RPMI7951 (cell line): ENCODE measurements around the gene GM2A. TPM values are rescaled to one million over a fixed set of nuclear protein-coding genes. Genes with fewer than 3 reads are reported as not detected.
"Not testable (repeated sequence)": the region's sequence is repeated elsewhere in the genome, so short reads cannot be mapped to it uniquely, and the experiment has no call there.

ENCODE experiments used
- DNase-seq: peaks from one replicate; pipeline ENCODE4 v3.0.0-alpha.2; 2012; ENCODE audit warnings: low read depth
- total RNA-seq: library from RNA; depleted of rRNA; stranded (reverse); fragments of >200 nt; shearing (Covaris generic); gene quantifications from 2 replicates; pipeline ENCODE4 v1.2.3, GENCODE V29; 2014

GM2A gene
- total RNA-seq, 1 experiment from 2014 or later, result 13.3 TPM

DNA sequence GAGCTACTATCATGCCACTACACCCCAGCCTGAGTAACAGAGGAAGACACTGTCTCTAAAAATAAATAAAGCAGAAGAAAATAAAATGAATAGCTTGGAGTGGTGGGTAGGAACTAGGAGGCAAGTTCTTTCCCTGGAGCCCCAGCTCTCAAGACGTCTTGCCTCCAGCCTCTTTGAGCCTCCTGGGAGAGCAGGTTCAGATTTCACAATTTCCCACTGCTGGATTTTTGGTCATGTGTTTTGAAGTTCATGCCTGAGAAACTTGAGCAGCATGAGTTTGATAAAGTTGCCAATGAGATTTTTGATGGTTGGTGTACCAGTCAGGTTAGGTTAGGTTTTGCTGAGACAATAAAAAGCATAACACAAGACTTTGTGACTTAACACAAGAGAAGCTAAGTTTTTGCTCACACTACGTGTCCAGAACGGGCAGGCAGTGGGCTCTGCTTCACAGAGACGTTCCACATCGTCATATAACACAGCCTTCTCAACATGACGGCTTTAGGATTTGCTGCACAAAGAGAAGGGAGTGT lies 25.0 kb upstream of the GM2A start:
- no peak for DNase-seq

DNA sequence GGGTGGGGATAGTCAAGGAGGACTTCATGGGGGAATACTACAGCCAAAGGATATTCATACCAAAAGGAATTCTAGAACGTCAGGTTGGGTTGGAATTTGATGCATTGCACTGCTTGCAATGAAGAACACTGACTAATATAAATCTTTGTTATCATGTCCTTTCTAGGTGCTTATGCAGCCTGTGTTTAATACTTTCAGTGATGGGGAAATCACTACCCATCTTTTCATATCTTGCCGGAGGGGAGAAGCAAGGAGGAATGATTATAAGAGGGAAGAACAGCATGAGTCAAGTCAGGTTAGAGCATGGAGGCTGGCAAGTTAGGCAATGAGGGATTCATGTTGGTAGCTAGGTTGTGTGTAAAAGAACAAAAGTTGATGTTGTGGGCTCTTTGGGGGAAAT lies 24.0 kb upstream of the GM2A start:
- DNase-seq, result no peak

DNA sequence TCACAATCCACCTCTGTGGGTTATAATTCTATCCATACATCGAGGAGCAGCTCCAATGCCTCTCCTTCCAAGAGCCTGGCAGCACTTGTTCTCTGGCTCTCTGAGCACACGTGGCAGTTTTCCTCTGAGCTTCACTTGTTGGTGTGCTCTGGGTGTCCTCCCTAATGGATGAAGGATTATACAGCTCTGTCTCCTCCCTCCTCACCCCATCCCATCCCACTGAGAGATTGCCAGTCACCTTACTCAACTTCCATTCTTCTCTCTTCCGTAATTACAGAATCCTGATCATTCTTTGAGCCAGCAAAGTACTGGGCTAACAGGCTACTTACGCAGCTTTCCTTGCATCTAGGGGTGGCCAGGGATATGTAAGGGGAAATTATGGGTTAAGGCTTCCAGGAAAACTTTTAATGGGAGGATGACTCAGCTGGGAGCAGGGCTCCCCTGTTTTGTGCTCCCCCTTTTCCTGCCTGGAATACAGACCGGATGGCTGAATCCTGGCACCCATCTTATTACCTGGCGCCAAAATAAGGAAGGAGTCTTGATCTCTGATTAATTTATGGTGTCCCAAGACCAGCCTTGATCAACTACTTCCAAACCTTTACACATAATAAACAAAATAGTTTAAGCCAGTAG lies 22.8 kb upstream of the GM2A start:
- no peak for DNase-seq

- no peak for DNase-seq
These were observed 21.6 kb upstream of the GM2A start for GRCh38 chr5:151231359-151231758.

DNA sequence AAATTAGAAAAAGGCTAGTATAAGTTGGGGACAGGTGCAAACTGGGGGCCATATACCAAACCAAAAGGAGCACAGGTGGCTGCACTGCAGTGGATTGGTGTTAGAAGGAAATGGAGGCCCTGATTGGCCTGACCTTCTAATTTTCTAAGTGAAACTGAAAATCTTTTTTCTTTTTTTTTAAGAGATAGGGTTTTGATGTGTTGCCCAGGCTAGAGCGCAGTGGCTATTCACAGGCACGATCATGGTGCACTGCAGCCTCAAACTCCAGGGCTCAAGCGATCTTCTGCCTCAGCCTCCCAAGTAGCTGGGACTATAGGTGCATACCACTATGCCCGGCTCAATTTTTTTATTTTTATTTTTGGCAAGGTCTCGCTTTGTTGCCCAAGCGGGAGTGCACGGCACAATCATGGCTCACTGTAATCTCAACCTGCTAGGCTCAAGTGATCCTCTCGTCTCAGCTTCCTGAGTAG lies 19.3 kb upstream of the GM2A start:
- DNase-seq, result no peak

GRCh38 chr5:151234476-151235238 lies 18.3 kb upstream of the GM2A start:
- peak; percentile 76 for DNase-seq

- DNase-seq, result not testable (repeated sequence)
These were observed 17.8 kb upstream of the GM2A start for GRCh38 chr5:151235239-151235571.

DNA sequence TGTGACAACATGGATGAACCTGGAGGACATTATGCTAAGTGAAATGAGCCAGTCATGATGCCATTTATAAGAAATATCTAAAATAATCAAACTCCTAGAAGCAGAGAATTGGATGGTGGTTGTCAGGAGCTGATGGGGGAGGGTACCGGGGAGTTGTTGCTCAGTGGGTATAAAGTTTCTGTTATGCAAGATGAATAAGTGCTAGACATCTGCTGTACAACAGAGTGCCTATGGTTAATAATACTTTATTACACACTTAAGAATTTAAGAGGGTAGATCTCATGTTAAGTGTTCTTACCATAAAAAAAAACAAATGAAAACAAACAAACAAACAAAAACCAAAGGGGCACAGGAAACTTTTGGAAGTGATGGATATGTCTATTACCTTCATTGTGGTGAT lies 16.1 kb upstream of the GM2A start:
- DNase-seq, result no peak

DNA sequence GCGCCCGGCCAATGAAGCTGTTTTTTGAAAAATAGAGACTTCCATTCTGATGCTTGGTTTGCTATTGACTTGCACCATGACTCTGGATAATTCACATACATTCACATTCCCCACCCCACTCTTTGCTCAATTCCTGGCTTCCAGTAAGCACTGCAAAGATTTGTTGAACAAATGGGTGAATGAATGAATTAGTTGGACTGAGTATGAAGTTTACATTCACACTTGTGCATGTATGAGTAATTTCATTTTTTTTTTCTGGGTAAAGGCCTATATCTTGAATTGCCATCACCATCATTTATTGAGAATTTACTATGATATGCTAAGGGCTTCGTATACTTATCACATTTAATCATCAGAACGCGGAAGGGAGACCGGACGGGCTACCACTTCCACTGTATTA lies 15.3 kb upstream of the GM2A start:
- DNase-seq, result no peak

- no peak for DNase-seq
These were observed 14.7 kb upstream of the GM2A start for GRCh38 chr5:151238303-151238741.

- peak; percentile 58 for DNase-seq
These were observed 13.6 kb upstream of the GM2A start for GRCh38 chr5:151239237-151239861.

- DNase-seq, result not testable (repeated sequence)
These were observed 12.6 kb upstream of the GM2A start for GRCh38 chr5:151240268-151240835.

- no peak for DNase-seq
These were observed 11.9 kb upstream of the GM2A start for GRCh38 chr5:151240924-151241635.

DNA sequence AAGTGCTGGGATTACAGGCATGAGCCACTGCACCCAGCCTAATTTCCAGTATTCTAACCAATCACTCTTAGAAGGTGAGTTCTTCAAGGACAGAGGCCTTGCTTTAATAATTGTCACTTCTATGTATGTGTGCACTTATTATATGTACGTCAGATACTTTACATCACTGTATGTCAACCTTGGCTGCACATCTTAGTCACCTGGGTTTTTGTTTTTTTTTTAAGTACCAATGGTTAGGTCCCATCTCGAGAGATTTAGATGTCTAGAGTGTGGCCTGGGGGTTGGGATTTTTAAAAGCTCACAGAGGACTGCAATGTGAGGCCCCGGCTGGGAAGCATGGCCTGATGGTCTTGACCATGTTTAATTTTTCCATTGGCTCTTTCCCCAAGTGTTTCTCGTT lies 9.9 kb upstream of the GM2A start:
- no peak for DNase-seq

DNA sequence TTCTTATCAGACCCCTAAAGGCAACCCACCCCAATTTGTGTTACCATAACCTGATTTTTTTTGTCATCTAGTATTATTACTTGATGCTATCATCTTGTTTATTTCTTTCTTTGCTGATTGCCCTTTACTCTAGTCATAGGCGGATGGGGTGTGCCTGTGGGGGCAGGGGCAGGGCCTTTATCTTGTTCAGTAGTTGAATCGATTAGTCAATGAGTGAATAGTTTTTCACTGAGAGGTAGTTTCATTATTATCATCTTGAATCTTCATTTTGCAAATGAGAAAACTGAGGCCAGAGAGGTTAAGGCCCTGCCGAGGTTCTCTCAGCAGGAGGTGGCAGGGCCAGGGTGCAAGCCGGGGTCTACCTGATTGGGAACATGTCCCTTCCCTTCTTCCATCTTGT lies 9.4 kb upstream of the GM2A start:
- DNase-seq, result no peak

DNA sequence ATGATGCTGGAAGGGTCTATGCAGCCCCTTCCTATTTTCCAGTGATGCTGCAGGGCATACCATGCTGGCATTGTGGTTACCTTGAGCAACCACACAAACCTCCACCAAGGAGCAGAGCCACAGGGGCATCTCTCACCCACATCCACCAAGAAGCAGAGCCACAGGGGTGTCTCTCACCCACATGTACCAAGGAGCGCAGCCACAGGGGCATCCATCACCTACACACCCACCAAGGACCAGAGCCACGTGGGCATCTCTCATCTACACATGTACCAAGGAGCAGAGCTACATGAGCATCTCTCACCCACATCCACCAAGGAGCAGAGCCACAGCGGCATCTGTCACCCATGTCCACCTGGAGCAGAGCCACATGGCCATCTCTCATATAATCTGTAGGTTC lies 8.8 kb upstream of the GM2A start:
- DNase-seq, result no peak

GRCh38 chr5:151245680-151246219 lies 7.2 kb upstream of the GM2A start:
- no peak for DNase-seq

- no peak for DNase-seq
These were observed 4.3 kb upstream of the GM2A start for GRCh38 chr5:151248651-151249050.

- no peak for DNase-seq
These were observed 3.7 kb upstream of the GM2A start for GRCh38 chr5:151249281-151249680.

GRCh38 chr5:151250346-151251000 lies 2.5 kb upstream of the GM2A start:
- DNase-seq, result no peak

DNA sequence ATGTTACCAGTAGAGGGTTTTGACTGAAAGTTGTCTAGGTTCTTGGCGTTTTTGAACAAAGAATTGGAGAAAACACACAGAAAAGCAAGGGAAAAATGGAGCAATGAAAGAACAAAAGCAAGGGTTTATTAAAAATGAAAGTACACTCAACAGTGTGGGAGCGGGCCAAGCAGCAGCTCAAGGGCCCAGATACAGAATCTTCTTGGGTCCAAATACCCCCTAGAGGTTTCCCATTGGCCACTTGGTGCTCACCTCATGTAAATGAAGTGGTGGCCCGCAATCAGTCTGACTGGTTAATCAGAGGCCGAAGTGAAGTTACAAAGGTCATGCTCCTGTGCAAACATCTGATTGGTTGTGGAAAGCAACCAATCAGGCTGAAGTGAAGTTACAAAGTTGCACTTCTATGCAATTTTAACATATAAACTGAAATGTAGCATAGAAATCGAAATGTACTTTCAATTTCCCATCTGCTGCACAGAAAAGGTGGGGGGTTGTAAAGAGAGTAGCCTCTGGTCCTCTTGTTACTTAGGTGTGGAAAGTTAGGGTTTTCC lies 1.9 kb upstream of the GM2A start:
- DNase-seq, result no peak
